ENCODE data around the gene CEP112. TPM values are rescaled to one million over a fixed set of nuclear protein-coding genes. Genes with fewer than 3 reads are reported as not detected.

Gene CEP112
- total RNA-seq, 1 experiment from 2014 or later = 5.4 TPM

DNA sequence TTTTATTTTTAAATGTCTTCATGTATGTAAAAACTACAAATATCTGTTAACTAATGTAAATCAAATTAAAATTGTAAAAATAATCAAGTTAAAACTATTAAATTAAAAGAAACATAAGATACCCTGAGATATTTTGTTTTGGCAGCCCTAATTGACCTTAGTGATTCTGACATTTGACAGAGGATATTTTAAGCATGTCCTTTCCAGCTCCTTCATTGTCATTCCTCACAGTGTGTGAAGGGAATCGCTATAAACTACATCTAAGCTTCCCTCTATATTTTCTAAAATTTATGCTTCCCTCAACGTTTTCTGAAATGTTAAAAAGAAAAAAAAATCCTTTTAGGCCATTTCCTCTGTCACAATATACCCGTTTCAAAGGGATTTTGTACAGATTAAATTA is 20.2 kb downstream of the CEP112 start:
- intact Hi-C loops (cut with micrococcal nuclease; ENCODE audit: unreplicated experiment) = no loop called here
- H3K9me3 Mint-ChIP-seq (ENCODE audit: low read depth, unreplicated experiment) = no peaks in the 10 kb centered on the region
- BruUV-seq (replicated peaks) = no TSS peak
- CTCF ChIA-PET = no interaction called here
- no peak for DNase-seq
- no peaks in the 10 kb centered on the region for H3K27me3 Mint-ChIP-seq (ENCODE audit: unreplicated experiment)
- no peak overlapping the region for H3K27ac Mint-ChIP-seq (ENCODE audit: unreplicated experiment)
- no peaks in the 10 kb centered on the region for H3K4me1 Mint-ChIP-seq (ENCODE audit: low read depth, unreplicated experiment)
- no peak overlapping the region for H3K4me3 Mint-ChIP-seq (ENCODE audit: low read depth, unreplicated experiment)
- H3K36me3 Mint-ChIP-seq (ENCODE audit: insufficient read depth, unreplicated experiment) = no peaks in the 10 kb centered on the region
- TF ChIP-seq, protein P1, sequence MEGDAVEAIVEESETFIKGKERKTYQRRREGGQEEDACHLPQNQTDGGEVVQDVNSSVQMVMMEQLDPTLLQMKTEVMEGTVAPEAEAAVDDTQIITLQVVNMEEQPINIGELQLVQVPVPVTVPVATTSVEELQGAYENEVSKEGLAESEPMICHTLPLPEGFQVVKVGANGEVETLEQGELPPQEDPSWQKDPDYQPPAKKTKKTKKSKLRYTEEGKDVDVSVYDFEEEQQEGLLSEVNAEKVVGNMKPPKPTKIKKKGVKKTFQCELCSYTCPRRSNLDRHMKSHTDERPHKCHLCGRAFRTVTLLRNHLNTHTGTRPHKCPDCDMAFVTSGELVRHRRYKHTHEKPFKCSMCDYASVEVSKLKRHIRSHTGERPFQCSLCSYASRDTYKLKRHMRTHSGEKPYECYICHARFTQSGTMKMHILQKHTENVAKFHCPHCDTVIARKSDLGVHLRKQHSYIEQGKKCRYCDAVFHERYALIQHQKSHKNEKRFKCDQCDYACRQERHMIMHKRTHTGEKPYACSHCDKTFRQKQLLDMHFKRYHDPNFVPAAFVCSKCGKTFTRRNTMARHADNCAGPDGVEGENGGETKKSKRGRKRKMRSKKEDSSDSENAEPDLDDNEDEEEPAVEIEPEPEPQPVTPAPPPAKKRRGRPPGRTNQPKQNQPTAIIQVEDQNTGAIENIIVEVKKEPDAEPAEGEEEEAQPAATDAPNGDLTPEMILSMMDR (IDR thresholded peaks at IDR 0.05; ENCODE audit: unreplicated experiment) = no peak

DNA sequence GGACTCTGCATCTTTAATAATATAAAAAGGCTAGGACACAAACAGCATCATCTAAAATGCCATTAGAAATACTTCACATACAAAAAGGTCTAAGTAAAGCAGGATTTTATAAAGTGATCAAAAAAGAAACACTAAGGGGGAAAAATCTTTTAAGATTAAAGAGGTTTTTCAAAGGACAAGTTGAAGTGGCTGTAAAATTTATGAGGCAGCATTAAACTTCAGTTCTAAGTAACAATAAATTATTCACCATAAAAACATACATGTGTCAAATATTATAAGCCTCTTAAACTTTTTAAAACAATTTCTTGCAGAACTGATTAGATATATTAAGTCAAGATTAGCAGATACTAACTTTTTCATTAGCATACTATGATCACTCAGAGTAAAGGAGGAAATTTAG is 20.8 kb downstream of the CEP112 start:
- Mint-ChIP-seq H3K27me3 (ENCODE audit: unreplicated experiment) (no peaks in the 10 kb centered on the region), H3K27ac (ENCODE audit: unreplicated experiment) (no peak overlapping the region), H3K4me1 (ENCODE audit: low read depth, unreplicated experiment) (no peaks in the 10 kb centered on the region), H3K36me3 (ENCODE audit: insufficient read depth, unreplicated experiment) (no peaks in the 10 kb centered on the region), H3K4me3 (ENCODE audit: low read depth, unreplicated experiment) (no peak overlapping the region), H3K9me3 (ENCODE audit: low read depth, unreplicated experiment) (no peaks in the 10 kb centered on the region)
- CTCF ChIA-PET = no interaction called here
- BruUV-seq (replicated peaks) = no TSS peak
- DNase-seq = no peak
- intact Hi-C loops (cut with micrococcal nuclease; ENCODE audit: unreplicated experiment) = no loop called here
- TF ChIP-seq, protein P1 (IDR thresholded peaks at IDR 0.05; ENCODE audit: unreplicated experiment) = no peak

DNA sequence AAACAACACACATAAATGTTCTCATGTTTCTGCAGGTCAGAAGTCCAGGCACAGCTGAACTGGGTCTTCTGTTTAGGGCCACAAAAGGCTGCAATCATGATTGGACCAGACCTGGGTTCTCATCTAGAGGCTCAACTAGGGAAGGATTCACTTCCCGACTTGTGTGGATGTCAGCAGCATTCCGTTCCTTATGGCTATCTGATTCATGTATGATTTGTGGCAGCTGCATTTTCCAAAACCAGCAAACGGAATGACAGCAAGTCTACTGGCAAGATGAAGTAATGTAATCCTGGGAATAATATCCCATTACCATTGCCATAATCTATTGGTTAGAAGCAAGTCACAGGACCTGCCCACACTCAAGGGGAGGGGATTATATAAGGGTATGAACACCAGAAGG is 22.1 kb downstream of the CEP112 start:
- CTCF ChIA-PET = interaction anchor here (0.7 kb wide), 1 partner anchor 720 kb away, joined by 4 read pairs; no protein-coding TSS in a partner anchor
- no peak for DNase-seq
- Mint-ChIP-seq H3K4me1 (ENCODE audit: low read depth, unreplicated experiment) (no peaks in the 10 kb centered on the region), H3K9me3 (ENCODE audit: low read depth, unreplicated experiment) (no peaks in the 10 kb centered on the region), H3K27ac (ENCODE audit: unreplicated experiment) (no peak overlapping the region), H3K27me3 (ENCODE audit: unreplicated experiment) (no peaks in the 10 kb centered on the region), H3K36me3 (ENCODE audit: insufficient read depth, unreplicated experiment) (no peaks in the 10 kb centered on the region), H3K4me3 (ENCODE audit: low read depth, unreplicated experiment) (no peak overlapping the region)
- TF ChIP-seq, protein P1 (IDR thresholded peaks at IDR 0.05; ENCODE audit: unreplicated experiment) = no peak
- no TSS peak for BruUV-seq (replicated peaks)
- intact Hi-C loops (cut with micrococcal nuclease; ENCODE audit: unreplicated experiment) = loop anchor here (10.0 kb wide), 2 partner anchors 875 to 935 kb away; no protein-coding TSS in a partner anchor

DNA sequence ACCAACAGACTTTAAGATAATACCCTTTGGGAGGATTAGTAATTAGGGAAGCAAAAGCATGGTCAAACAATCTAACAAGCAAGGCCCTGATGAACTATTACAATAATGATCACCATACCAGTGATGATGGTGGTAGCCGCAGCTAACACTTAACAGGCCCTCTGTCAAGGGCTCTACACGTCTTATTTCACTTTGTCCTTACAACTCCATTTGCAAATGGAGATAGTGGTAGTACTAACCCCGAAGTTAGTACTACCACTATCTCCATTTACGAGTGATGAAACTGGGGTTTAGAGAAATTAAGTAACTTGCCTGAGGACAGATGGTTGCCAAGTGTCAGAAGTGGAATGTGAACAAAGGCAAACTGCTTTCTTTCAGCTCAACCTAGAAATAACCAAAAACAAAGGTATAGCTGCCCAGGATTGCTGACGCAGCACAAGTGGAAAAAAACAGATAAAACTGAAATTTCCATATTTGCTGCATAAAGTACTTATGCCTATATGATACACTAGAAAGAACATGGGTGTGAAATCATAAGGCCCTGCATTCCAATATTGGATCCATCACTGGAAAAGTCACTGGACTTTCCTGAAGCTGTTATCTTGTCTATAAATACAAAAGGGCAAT is 24.6 kb downstream of the CEP112 start:
- H3K27me3 Mint-ChIP-seq (ENCODE audit: unreplicated experiment) = no peaks in the 10 kb centered on the region
- CTCF ChIA-PET = interaction anchor here (0.7 kb wide), 1 partner anchor 49 kb away, joined by 3 read pairs; no protein-coding TSS in a partner anchor
- intact Hi-C loops (cut with micrococcal nuclease; ENCODE audit: unreplicated experiment) = loop anchor here (10.0 kb wide), 2 partner anchors 873 to 933 kb away; no protein-coding TSS in a partner anchor
- no peak overlapping the region for H3K4me3 Mint-ChIP-seq (ENCODE audit: low read depth, unreplicated experiment)
- no peaks in the 10 kb centered on the region for H3K4me1 Mint-ChIP-seq (ENCODE audit: low read depth, unreplicated experiment)
- BruUV-seq (replicated peaks) = no TSS peak
- no peak for DNase-seq
- no peak overlapping the region for H3K27ac Mint-ChIP-seq (ENCODE audit: unreplicated experiment)
- TF ChIP-seq, protein P1 (IDR thresholded peaks at IDR 0.05; ENCODE audit: unreplicated experiment) = no peak
- H3K9me3 Mint-ChIP-seq (ENCODE audit: low read depth, unreplicated experiment) = no peaks in the 10 kb centered on the region
- H3K36me3 Mint-ChIP-seq (ENCODE audit: insufficient read depth, unreplicated experiment) = no peaks in the 10 kb centered on the region

Measured in Calu3 (cell line).